ENCODE measurements around the gene TXLNB.
"Not testable (repeated sequence)": the region's sequence is repeated elsewhere in the genome, so short reads cannot be mapped to it uniquely, and the experiment has no call there.

Gene TXLNB

GRCh38 chr6:139231206-139231605 lies 60.6 kb downstream of the TXLNB start:
- DNase-seq: no peak

- DNase-seq: peak; percentile 28
These were observed 61.4 kb downstream of the TXLNB start for GRCh38 chr6:139230391-139230840.

- DNase-seq: not testable (repeated sequence)
These were observed 63.4 kb downstream of the TXLNB start for GRCh38 chr6:139228387-139228786.

GRCh38 chr6:139219746-139220145 lies 72.1 kb downstream of the TXLNB start:
- DNase-seq: no peak

- DNase-seq: peak; percentile 89
These were observed 72.5 kb downstream of the TXLNB start for GRCh38 chr6:139219271-139219729.

GRCh38 chr6:139212460-139212859 lies 79.3 kb downstream of the TXLNB start:
- not testable (repeated sequence) for DNase-seq

GRCh38 chr6:139210766-139211165 lies 81.0 kb downstream of the TXLNB start:
- not testable (repeated sequence) for DNase-seq

- DNase-seq: no peak
These were observed 86.0 kb downstream of the TXLNB start for GRCh38 chr6:139205843-139206242.

GRCh38 chr6:139204978-139205377 lies 86.8 kb downstream of the TXLNB start:
- DNase-seq: no peak

GRCh38 chr6:139201378-139201777 lies 90.4 kb downstream of the TXLNB start:
- DNase-seq: no peak

GRCh38 chr6:139198529-139199288 lies 93.1 kb downstream of the TXLNB start:
- DNase-seq: no peak

GRCh38 chr6:139194740-139195139 lies 97.1 kb downstream of the TXLNB start:
- DNase-seq: no peak
